ENCODE measurements around the gene SMYD2. TPM values are rescaled to one million over a fixed set of nuclear protein-coding genes. Genes with fewer than 3 reads are reported as not detected.

The SMYD2 gene
- total RNA-seq, 1 donor from 2014 or later: 46.8 TPM

- H3K4me1 Mint-ChIP-seq (ENCODE audit: low read depth): peaks cover 6% of the 10 kb centered on the region
Measured at GRCh38 chr1:214317300-214317699, 36.3 kb downstream of the SMYD2 start.

GRCh38 chr1:214317734-214318133 is 36.8 kb downstream of the SMYD2 start:
- H3K27me3 Mint-ChIP-seq: no peaks in the 10 kb centered on the region
- TF ChIP-seq CTCF (IDR thresholded peaks at IDR 0.05; ENCODE audit: unreplicated experiment): no peak
- no peaks in the 10 kb centered on the region for H3K9me3 Mint-ChIP-seq (ENCODE audit: low read depth)
- no peak overlapping the region for H3K27ac Mint-ChIP-seq
- H3K4me3 Mint-ChIP-seq (ENCODE audit: low read depth): no peak overlapping the region
- peaks cover 19% of the 10 kb centered on the region for H3K36me3 Mint-ChIP-seq (ENCODE audit: insufficient read depth)
- peaks cover 2% of the 10 kb centered on the region for H3K4me1 Mint-ChIP-seq (ENCODE audit: low read depth)
- no peak for DNase-seq (ENCODE audit: low spot score, unreplicated experiment)

More at GRCh38 chr1:214317300-214317699, 36.3 kb downstream of the SMYD2 start:
- TF ChIP-seq CTCF (IDR thresholded peaks at IDR 0.05; ENCODE audit: unreplicated experiment): no peak
- H3K27me3 Mint-ChIP-seq: no peaks in the 10 kb centered on the region
- H3K36me3 Mint-ChIP-seq (ENCODE audit: insufficient read depth): peaks cover 21% of the 10 kb centered on the region
- no peak overlapping the region for H3K4me3 Mint-ChIP-seq (ENCODE audit: low read depth)
- no peak overlapping the region for H3K27ac Mint-ChIP-seq
- DNase-seq (ENCODE audit: low spot score, unreplicated experiment): no peak
- no peaks in the 10 kb centered on the region for H3K9me3 Mint-ChIP-seq (ENCODE audit: low read depth)

DNA sequence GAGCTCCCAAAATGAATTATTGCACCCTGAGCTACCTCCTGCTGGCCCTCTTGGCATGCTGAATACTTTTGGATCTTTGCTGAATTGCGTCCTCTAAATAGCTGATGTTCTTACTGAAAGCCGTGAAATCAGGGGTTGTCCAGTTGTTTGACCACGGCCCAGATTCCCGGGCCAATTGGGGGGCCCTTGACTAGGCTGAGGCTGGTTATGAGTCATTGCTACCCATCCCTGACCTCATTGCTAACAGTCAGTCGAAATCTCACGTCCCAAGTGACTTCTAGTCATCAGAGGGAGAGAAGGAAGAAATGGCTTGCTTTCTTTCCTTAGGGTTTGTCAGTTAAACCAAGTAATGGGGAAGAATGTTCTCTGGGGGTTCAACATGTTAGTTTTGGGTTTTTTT is 37.4 kb downstream of the SMYD2 start:
- Mint-ChIP-seq H3K27me3 (no peaks in the 10 kb centered on the region), H3K27ac (no peak overlapping the region), H3K36me3 (ENCODE audit: insufficient read depth) (peaks cover 17% of the 10 kb centered on the region), H3K4me1 (ENCODE audit: low read depth) (peaks cover 1% of the 10 kb centered on the region), H3K4me3 (ENCODE audit: low read depth) (no peak overlapping the region), H3K9me3 (ENCODE audit: low read depth) (no peaks in the 10 kb centered on the region)
- no peak for DNase-seq (ENCODE audit: low spot score, unreplicated experiment)
- TF ChIP-seq CTCF (IDR thresholded peaks at IDR 0.05; ENCODE audit: unreplicated experiment): no peak

- no peak overlapping the region for H3K4me3 Mint-ChIP-seq (ENCODE audit: low read depth)
- no peak for TF ChIP-seq CTCF (IDR thresholded peaks at IDR 0.05; ENCODE audit: unreplicated experiment)
- H3K36me3 Mint-ChIP-seq (ENCODE audit: insufficient read depth): peaks cover 19% of the 10 kb centered on the region
- H3K9me3 Mint-ChIP-seq (ENCODE audit: low read depth): no peaks in the 10 kb centered on the region
- DNase-seq (ENCODE audit: low spot score, unreplicated experiment): no peak
- H3K27ac Mint-ChIP-seq: no peak overlapping the region
- H3K27me3 Mint-ChIP-seq: no peaks in the 10 kb centered on the region
- peaks cover under 1% of the 10 kb centered on the region for H3K4me1 Mint-ChIP-seq (ENCODE audit: low read depth)
Measured at GRCh38 chr1:214318956-214319736, 38.2 kb downstream of the SMYD2 start.

DNA sequence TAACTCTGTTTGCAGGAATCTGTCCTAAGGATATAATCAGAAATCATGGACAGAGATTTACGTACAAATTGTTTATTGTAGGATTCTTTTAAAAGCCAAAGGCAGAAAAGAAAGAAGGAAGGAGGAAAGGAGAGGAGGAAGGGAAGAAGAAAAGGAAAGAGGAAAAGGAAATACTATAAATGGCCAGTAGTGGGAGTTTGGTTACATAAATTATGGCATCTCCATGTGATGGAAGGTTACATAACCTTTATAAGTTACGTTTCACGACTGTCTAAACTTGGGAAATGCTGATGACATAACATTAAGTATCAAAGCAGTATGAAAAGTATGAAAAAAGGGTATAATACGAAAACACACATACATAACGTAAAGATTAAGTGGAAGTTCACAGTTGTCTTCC is 39.0 kb downstream of the SMYD2 start:
- DNase-seq (ENCODE audit: low spot score, unreplicated experiment): no peak
- H3K4me1 Mint-ChIP-seq (ENCODE audit: low read depth): no peaks in the 10 kb centered on the region
- no peaks in the 10 kb centered on the region for H3K27me3 Mint-ChIP-seq
- peaks cover 19% of the 10 kb centered on the region for H3K36me3 Mint-ChIP-seq (ENCODE audit: insufficient read depth)
- H3K4me3 Mint-ChIP-seq (ENCODE audit: low read depth): no peak overlapping the region
- TF ChIP-seq CTCF (IDR thresholded peaks at IDR 0.05; ENCODE audit: unreplicated experiment): peak; percentile 26
- no peaks in the 10 kb centered on the region for H3K9me3 Mint-ChIP-seq (ENCODE audit: low read depth)
- H3K27ac Mint-ChIP-seq: no peak overlapping the region
